H1 (cell line): ENCODE measurements around the gene RPL18. TPM values are rescaled to one million over a fixed set of nuclear protein-coding genes. Genes with fewer than 3 reads are reported as not detected.

ENCODE experiments used
- ASH2L ChIP-seq: fragments of 200-600, 300-600 bp; sonication (generic); IDR thresholded peaks from one replicate; pipeline ENCODE4 v1.7.1; 2017; ENCODE audit warnings: low read length
- EZH2 ChIP-seq: fragments of 200-600 bp; sonication (generic); IDR thresholded peaks from 2 replicates; pipeline ENCODE4 v1.7.1; 2012; ENCODE audit warnings: low read depth, mild to moderate bottlenecking, moderate library complexity, low read length, inconsistent platforms; ENCODE audit not compliant: severe bottlenecking
- GABPA ChIP-seq: IDR thresholded peaks from 2 replicates; pipeline ENCODE4 v1.6.1; 2011; ENCODE audit warnings: mild to moderate bottlenecking, low read length, moderate library complexity, borderline replicate concordance; ENCODE audit not compliant: insufficient read depth
- NANOG ChIP-seq: IDR thresholded peaks from 2 replicates; pipeline ENCODE4 v1.6.1; 2011; ENCODE audit warnings: low read length, low read depth, mild to moderate bottlenecking, inconsistent platforms; ENCODE audit not compliant: insufficient read depth, poor library complexity, severe bottlenecking
- POLR2A ChIP-seq, 2 experiments: IDR thresholded peaks; 1 replicate in 1 of 2; 2 replicates in 1 of 2; pipeline ENCODE4 v1.6.1; 2011; ENCODE audit warnings: low read depth in 2 of 2, low read length in 2 of 2, mild to moderate bottlenecking in 2 of 2; ENCODE audit errors: control extremely low read depth in 1 of 2
- POLR2AphosphoS5 ChIP-seq: IDR thresholded peaks from 2 replicates; pipeline ENCODE4 v1.6.1; 2011; ENCODE audit warnings: low read depth, low read length
- RFX5 ChIP-seq: IDR thresholded peaks from 2 replicates; pipeline ENCODE4 v1.6.1; 2011; ENCODE audit warnings: low read depth, low read length, improper control_type of control experiment, borderline replicate concordance
- SIX5 ChIP-seq: IDR thresholded peaks from 2 replicates; pipeline ENCODE4 v1.6.1; 2011; ENCODE audit warnings: mild to moderate bottlenecking, low read depth, low read length
- SP1 ChIP-seq: IDR thresholded peaks from 2 replicates; pipeline ENCODE4 v1.6.1; 2011; ENCODE audit warnings: low read depth, low read length
- SP2 ChIP-seq: IDR thresholded peaks from 2 replicates; pipeline ENCODE4 v1.6.1; 2012; ENCODE audit warnings: mild to moderate bottlenecking, low read length, inconsistent platforms
- TEAD4 ChIP-seq: IDR thresholded peaks from 2 replicates; pipeline ENCODE4 v1.6.1; 2012; ENCODE audit warnings: low read depth, low read length, inconsistent platforms, mixed read lengths
- polyA plus RNA-seq, 7 experiments: library from polyadenylated mRNA; depleted of rRNA in 3 of 7; stranded (reverse) in 5 of 7; unstranded in 2 of 7; fragments of >200 nt in 5 of 7; fragments of 200-250 nt in 2 of 7; gene quantifications; 1 replicate in 5 of 7; 2 replicates in 1 of 7; 4 replicates in 1 of 7; pipeline versions ENCODE4 v1.2.1 to v1.2.3, GENCODE V29; 2011 to 2013; ENCODE audit warnings: missing spikeins in 2 of 7, mixed read lengths in 2 of 7
- total RNA-seq: library from RNA; stranded (reverse); fragmentation: NEBNext Ultra II Directional; extraction: Animal tissue kit (Norgen Biotek cat#: 25700); gene quantifications from 2 replicates; pipeline ENCODE4 v1.2.1, GENCODE V29; 2021
- TF ChIP-seq, protein P1 (sequence below): IDR thresholded peaks from 2 replicates; pipeline ENCODE4 v1.6.1; 2012; ENCODE audit warnings: low read length, inconsistent platforms
- TF ChIP-seq, protein P2 (sequence below): IDR thresholded peaks from 2 replicates; pipeline ENCODE4 v1.6.1; 2011; ENCODE audit warnings: low read length, improper control_type of control experiment
- TF ChIP-seq, protein P3 (sequence below): IDR thresholded peaks from 2 replicates; pipeline ENCODE4 v1.6.1; 2012; ENCODE audit warnings: inconsistent platforms

RPL18 gene
- total and polyA plus RNA-seq, 2 of the 8 experiments (the other 6 are each of a cell fraction or from before 2014, with no cell fraction given): 1,669 to 2,789 TPM

DNA sequence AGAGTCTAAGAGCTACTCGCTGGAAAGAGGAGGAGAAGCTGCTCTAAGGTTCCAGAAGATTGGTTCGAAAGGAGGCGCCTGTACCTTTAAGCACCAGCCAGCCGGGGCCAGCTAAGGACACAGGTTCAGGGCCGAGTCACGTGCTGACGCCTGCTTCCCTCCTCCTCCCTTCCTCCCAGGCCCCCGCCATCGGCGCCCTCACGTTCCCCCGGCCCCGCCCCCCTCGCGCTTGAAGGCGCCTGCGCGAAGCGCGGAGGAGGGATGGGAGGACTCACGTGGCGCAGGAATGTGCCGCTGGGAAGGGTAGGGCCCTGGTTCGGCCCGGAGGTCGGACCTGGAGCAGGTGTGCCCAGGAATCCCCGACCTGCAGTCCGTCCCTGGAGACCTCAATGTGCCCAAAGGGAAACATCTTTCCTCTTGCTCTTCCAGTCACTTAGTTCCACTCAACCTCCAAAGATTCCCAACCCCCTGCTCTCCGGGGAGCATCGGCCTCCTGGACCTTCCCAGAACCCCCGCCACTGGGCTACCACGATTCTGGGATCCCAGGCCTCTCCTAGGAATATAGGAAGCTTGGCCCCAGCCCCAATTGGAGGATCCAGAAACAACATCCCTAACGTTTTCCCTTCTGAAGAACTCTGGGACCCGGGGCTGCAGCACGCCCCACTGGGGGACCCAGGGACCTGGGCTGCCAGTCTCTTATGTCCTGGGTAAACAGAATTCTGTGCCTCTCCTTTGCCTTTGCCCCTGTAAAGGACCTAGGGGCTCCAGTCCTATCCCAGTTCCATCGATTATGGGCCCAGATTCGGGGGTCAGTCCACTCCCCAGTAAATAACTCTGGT lies 15.7 kb upstream of the RPL18 start (continued):
- TF ChIP-seq, protein P1, sequence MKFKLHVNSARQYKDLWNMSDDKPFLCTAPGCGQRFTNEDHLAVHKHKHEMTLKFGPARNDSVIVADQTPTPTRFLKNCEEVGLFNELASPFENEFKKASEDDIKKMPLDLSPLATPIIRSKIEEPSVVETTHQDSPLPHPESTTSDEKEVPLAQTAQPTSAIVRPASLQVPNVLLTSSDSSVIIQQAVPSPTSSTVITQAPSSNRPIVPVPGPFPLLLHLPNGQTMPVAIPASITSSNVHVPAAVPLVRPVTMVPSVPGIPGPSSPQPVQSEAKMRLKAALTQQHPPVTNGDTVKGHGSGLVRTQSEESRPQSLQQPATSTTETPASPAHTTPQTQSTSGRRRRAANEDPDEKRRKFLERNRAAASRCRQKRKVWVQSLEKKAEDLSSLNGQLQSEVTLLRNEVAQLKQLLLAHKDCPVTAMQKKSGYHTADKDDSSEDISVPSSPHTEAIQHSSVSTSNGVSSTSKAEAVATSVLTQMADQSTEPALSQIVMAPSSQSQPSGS: peak; percentile 26; the same call in 1 of the 2 replicates
- no peak for TF ChIP-seq GABPA
- TF ChIP-seq, protein P2, sequence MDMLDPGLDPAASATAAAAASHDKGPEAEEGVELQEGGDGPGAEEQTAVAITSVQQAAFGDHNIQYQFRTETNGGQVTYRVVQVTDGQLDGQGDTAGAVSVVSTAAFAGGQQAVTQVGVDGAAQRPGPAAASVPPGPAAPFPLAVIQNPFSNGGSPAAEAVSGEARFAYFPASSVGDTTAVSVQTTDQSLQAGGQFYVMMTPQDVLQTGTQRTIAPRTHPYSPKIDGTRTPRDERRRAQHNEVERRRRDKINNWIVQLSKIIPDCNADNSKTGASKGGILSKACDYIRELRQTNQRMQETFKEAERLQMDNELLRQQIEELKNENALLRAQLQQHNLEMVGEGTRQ: peak; percentile 92
- TF ChIP-seq TEAD4: peak; percentile 98
- TF ChIP-seq, protein P3, sequence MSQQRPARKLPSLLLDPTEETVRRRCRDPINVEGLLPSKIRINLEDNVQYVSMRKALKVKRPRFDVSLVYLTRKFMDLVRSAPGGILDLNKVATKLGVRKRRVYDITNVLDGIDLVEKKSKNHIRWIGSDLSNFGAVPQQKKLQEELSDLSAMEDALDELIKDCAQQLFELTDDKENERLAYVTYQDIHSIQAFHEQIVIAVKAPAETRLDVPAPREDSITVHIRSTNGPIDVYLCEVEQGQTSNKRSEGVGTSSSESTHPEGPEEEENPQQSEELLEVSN: peak; percentile 72
- no peak for TF ChIP-seq RFX5
- peak; percentile 65; the same call in 1 of the 2 replicates for TF ChIP-seq SP1
- no peak for TF ChIP-seq EZH2
- no peak for TF ChIP-seq NANOG
- peak; percentile 79 for TF ChIP-seq POLR2AphosphoS5
- TF ChIP-seq ASH2L: peak; percentile 28
- TF ChIP-seq SIX5: no peak
- TF ChIP-seq POLR2A (IDR thresholded peaks at IDR 0.05; ENCODE audit: control extremely low read depth in 1 of 2, low read depth in 2 of 2, low read length in 2 of 2): peak in 1 of 2 experiments; percentile 69; a peak in 1 of 3 replicates
- no peak for TF ChIP-seq SP2
